Erythroblast (primary cell): ENCODE data around the gene PRF1.

Experiments
- DNase-seq, 2 experiments: peaks; one replicate each; lab custom pipeline; 2025; lab: John Stamatoyannopoulos, UW
- GATA1 ChIP-seq: IDR thresholded peaks from 2 replicates; pipeline ENCODE4 v1.6.1; 2011; ENCODE audit warnings: low read depth, mild to moderate bottlenecking, control low read depth, low read length, moderate library complexity
- POLR2A ChIP-seq: IDR thresholded peaks from 2 replicates; pipeline ENCODE4 v1.6.1; 2011; ENCODE audit warnings: mild to moderate bottlenecking, low read length

Gene PRF1

GRCh38 chr10:70605161-70605560 lies 2.6 kb upstream of the PRF1 start:
- DNase-seq = no peak
- no peak for TF ChIP-seq POLR2A
- TF ChIP-seq GATA1 = no peak

- no peak for TF ChIP-seq GATA1
- TF ChIP-seq POLR2A = no peak
- DNase-seq = no peak
These were observed 1.6 kb upstream of the PRF1 start for GRCh38 chr10:70604106-70604505.

- TF ChIP-seq POLR2A (no peak), GATA1 (no peak)
- DNase-seq = no peak
These were observed 884 bp upstream of the PRF1 start for GRCh38 chr10:70603449-70603801.

GRCh38 chr10:70601746-70602145 lies 795 bp downstream of the PRF1 start:
- TF ChIP-seq POLR2A (no peak), GATA1 (no peak)

GRCh38 chr10:70600512-70601395 lies 1.8 kb downstream of the PRF1 start:
- no peak for DNase-seq
- TF ChIP-seq POLR2A (no peak), GATA1 (no peak)

More at GRCh38 chr10:70601746-70602145, 795 bp downstream of the PRF1 start:
- no peak for DNase-seq

GRCh38 chr10:70599791-70600190 lies 2.8 kb downstream of the PRF1 start:
- no peak for DNase-seq
- TF ChIP-seq POLR2A (no peak), GATA1 (no peak)

GRCh38 chr10:70599319-70599718 lies 3.2 kb downstream of the PRF1 start:
- no peak for DNase-seq
- TF ChIP-seq GATA1 (no peak), POLR2A (no peak)

GRCh38 chr10:70598857-70599295 lies 3.7 kb downstream of the PRF1 start:
- TF ChIP-seq GATA1 (no peak), POLR2A (no peak)
- no peak for DNase-seq

GRCh38 chr10:70597856-70598815 lies 4.4 kb downstream of the PRF1 start:
- DNase-seq = no peak

GRCh38 chr10:70596860-70597809 lies 5.4 kb downstream of the PRF1 start:
- TF ChIP-seq POLR2A (no peak), GATA1 (no peak)
- DNase-seq = no peak

More at GRCh38 chr10:70597856-70598815, 4.4 kb downstream of the PRF1 start:
- TF ChIP-seq POLR2A (no peak), GATA1 (no peak)

GRCh38 chr10:70596110-70596798 lies 6.3 kb downstream of the PRF1 start:
- DNase-seq = no peak

GRCh38 chr10:70595566-70596016 lies 7.0 kb downstream of the PRF1 start:
- TF ChIP-seq POLR2A (no peak), GATA1 (no peak)
- DNase-seq = no peak

More at GRCh38 chr10:70596110-70596798, 6.3 kb downstream of the PRF1 start:
- TF ChIP-seq GATA1 (no peak), POLR2A (no peak)

GRCh38 chr10:70594161-70594560 lies 8.4 kb downstream of the PRF1 start:
- DNase-seq = no peak
- no peak for TF ChIP-seq GATA1
- no peak for TF ChIP-seq POLR2A

- TF ChIP-seq GATA1 (no peak), POLR2A (no peak)
- no peak for DNase-seq
These were observed 9.0 kb downstream of the PRF1 start for GRCh38 chr10:70593513-70593890.
